Left renal pelvis (tissue), 4 donors: ENCODE results near the gene FLRT2. TPM values are rescaled to one million over a fixed set of nuclear protein-coding genes. Genes with fewer than 3 reads are reported as not detected.

Experiments
- DNase-seq, 4 donors: peaks; one replicate each; pipeline ENCODE4 v3.0.0-alpha.2; 2013; ENCODE audit warnings: low read depth in 4 of 4, low spot score in 3 of 4
- polyA plus RNA-seq, 4 donors: library from polyadenylated mRNA; unstranded; fragments of 120-200 nt; gene quantifications; one replicate each; pipeline ENCODE4 v1.2.1, GENCODE V29; 2013; ENCODE audit not compliant: insufficient read length in 4 of 4

FLRT2 gene
- polyA plus RNA-seq, 4 donors = 184 to 294 (median 218) TPM

- peak in 2 of 4 donors; percentile 14 to 33 for DNase-seq
Measured at GRCh38 chr14:85530626-85531025, 682 bp downstream of the FLRT2 start.

GRCh38 chr14:85531141-85531586, 1.2 kb downstream of the FLRT2 start:
- peak in 1 of 4 donors; percentile 45 for DNase-seq

GRCh38 chr14:85531587-85532373, 1.8 kb downstream of the FLRT2 start:
- DNase-seq = peak in 3 of 4 donors; percentile 46 to 73 (median 66)

GRCh38 chr14:85532374-85533022, 2.6 kb downstream of the FLRT2 start:
- DNase-seq = peak in 1 of 4 donors; percentile 9

- peak in 3 of 4 donors; percentile 70 to 75 (median 74) for DNase-seq
Measured at GRCh38 chr14:85533023-85533860, 3.3 kb downstream of the FLRT2 start.

GRCh38 chr14:85533861-85534291, 3.9 kb downstream of the FLRT2 start:
- peak in 2 of 4 donors; percentile 12 to 14 for DNase-seq

- peak in 3 of 4 donors; percentile 20 to 36 (median 33) for DNase-seq
Measured at GRCh38 chr14:85534458-85535293, 4.7 kb downstream of the FLRT2 start.

- no peak for DNase-seq
Measured at GRCh38 chr14:85535321-85535720, 5.4 kb downstream of the FLRT2 start.

- DNase-seq = peak in 3 of 4 donors; percentile 14 to 35 (median 24)
Measured at GRCh38 chr14:85535991-85536832, 6.3 kb downstream of the FLRT2 start.

GRCh38 chr14:85536833-85537190, 6.9 kb downstream of the FLRT2 start:
- peak in 3 of 4 donors; percentile 18 to 43 (median 29) for DNase-seq

- DNase-seq = no peak
Measured at GRCh38 chr14:85537526-85537925, 7.6 kb downstream of the FLRT2 start.

- DNase-seq = no peak
Measured at GRCh38 chr14:85538636-85539035, 8.7 kb downstream of the FLRT2 start.

GRCh38 chr14:85539510-85539909, 9.6 kb downstream of the FLRT2 start:
- DNase-seq = no peak

GRCh38 chr14:85542623-85543022, 12.7 kb downstream of the FLRT2 start:
- DNase-seq = no peak

GRCh38 chr14:85545738-85546137, 15.8 kb downstream of the FLRT2 start:
- no peak for DNase-seq

- no peak for DNase-seq
Measured at GRCh38 chr14:85546390-85546789, 16.4 kb downstream of the FLRT2 start.

- DNase-seq = no peak
Measured at GRCh38 chr14:85549697-85550096, 19.8 kb downstream of the FLRT2 start.

- DNase-seq = no peak
Measured at GRCh38 chr14:85554106-85554505, 24.2 kb downstream of the FLRT2 start.

- no peak for DNase-seq
Measured at GRCh38 chr14:85556267-85556666, 26.3 kb downstream of the FLRT2 start.
